ENCODE results near the gene NECTIN1. TPM values are rescaled to one million over a fixed set of nuclear protein-coding genes. Genes with fewer than 3 reads are reported as not detected.

The NECTIN1 gene
- total and polyA plus RNA-seq, 2 of the 13 experiments (the other 11 are each of a cell fraction or from before 2014, with no cell fraction given), result 3.9 to 7.3 TPM

DNA sequence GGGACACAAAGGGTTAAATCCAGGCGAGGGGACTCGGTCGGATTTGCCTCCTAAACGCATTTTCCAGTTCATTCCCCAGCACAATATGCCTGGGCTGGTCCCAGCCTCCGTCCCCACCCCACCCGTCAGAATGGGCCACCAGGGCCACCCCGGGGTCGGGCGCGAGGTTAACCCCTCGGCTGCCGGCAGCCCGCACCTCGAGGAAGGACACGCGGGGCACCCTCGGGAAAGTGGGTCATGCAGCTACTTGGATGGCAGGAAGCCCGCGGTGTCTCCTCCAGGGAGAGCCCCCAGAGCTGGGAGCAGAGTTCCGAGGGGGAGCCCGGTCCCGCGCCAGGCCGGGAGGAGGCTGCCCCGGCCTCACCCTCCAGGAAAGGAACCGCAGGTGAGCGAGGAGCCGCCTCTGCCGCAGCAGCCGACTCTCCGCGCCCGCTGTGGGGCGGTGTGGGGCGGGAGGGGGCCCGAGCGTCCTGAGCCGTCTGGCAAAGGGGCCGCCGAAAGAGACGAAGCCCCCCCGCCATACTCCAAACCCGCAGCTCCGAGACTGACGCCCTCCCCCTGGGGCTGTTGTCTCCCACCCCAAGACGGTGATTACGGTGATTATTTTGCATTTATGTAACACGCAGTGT is 1.4 kb downstream of the NECTIN1 start:
- Histone ChIP-seq H3K4me3 (replicated peaks in 1 of 3; ENCODE audit: insufficient read depth in 1 of 3, low read depth in 2 of 3, low read length in 3 of 3) (peak overlapping the region; percentile 62 to 80 (median 73)), H3K27ac (ENCODE audit: extremely low read length, insufficient read depth, low read length) (no peak overlapping the region), H3K27me3 (ENCODE audit: control insufficient read depth in 1 of 2, insufficient read depth in 2 of 2, low read length in 2 of 2) (peaks cover 4 to 17% of the 10 kb centered on the region in 2 experiments; a peak in 4 of 5 replicates), H3K4me1 (ENCODE audit: insufficient read depth, low read length) (peaks cover 35% of the 10 kb centered on the region), H3K79me2 (ENCODE audit: insufficient read depth, low read length) (no peaks in the 10 kb centered on the region), H3K36me3 (replicated peaks in 1 of 2; ENCODE audit: control insufficient read depth in 1 of 2, insufficient read depth in 2 of 2, low read length in 2 of 2) (no peaks in the 10 kb centered on the region), H3K9me3 (ENCODE audit: low read length) (no peaks in the 10 kb centered on the region), H3K4me2 (ENCODE audit: low read depth, low read length) (peak overlapping the region; percentile 98), H2AFZ (ENCODE audit: low read length) (no peak overlapping the region), H4K20me1 (ENCODE audit: insufficient read depth, low read length) (no peaks in the 10 kb centered on the region), H3K9ac (ENCODE audit: insufficient read depth, low read depth, low read length) (peak overlapping the region; percentile 44; the same call in 1 of the 2 replicates)
- no peak for DNase-seq (ENCODE audit: low spot score)
- BruUV-seq (replicated peaks), result no TSS peak
- intact Hi-C loops (cut with micrococcal nuclease; ENCODE audit: unreplicated experiment), result loop anchor here (2.0 kb wide), 1 partner anchor 33 kb away; no protein-coding TSS in a partner anchor
- 2% methylated on average over 22 of the region's 48 CpGs for WGBS (ENCODE audit: low lambda C conversion rate)
- in situ Hi-C loops (cut with HindIII; ENCODE audit: extremely low pct_ligation_motif_present, low pct_unique_long_range_greater_than_20kb), result loop anchor here (5.0 kb wide), 1 partner anchor 100 kb away; no protein-coding TSS in a partner anchor
- CTCF ChIA-PET (ENCODE audit: low intra/inter-chr PET ratio, low total read pairs), result no interaction called here
- FAIRE-seq, result no peak
- POLR2A ChIA-PET, result interaction anchor here (1.1 to 1.7 kb wide), 3 partner anchors 14 to 64 kb away, joined by 3 to 5 read pairs (median 4); no protein-coding TSS in a partner anchor
- ATAC-seq, result peak; percentile 45
- TF ChIP-seq ELF3 (CRISPR knock-in tag; IDR thresholded peaks at IDR 0.05), result no peak
- no peak for TF ChIP-seq ZNF44 (CRISPR knock-in tag; IDR thresholded peaks at IDR 0.05)
- no peak for TF ChIP-seq HDAC6 (IDR thresholded peaks at IDR 0.05; ENCODE audit: low read depth, low read length)
- no peak for TF ChIP-seq ZNF264 (CRISPR knock-in tag; IDR thresholded peaks at IDR 0.05)
- TF ChIP-seq DZIP1 (CRISPR knock-in tag; IDR thresholded peaks at IDR 0.05), result no peak
- TF ChIP-seq ZNF720 (CRISPR knock-in tag; IDR thresholded peaks at IDR 0.05), result no peak
- TF ChIP-seq ZGPAT (CRISPR knock-in tag; IDR thresholded peaks at IDR 0.05), result peak; percentile 24; the same call in 1 of the 2 replicates
- TF ChIP-seq ZNF329 (CRISPR knock-in tag; IDR thresholded peaks at IDR 0.05; ENCODE audit: low read depth), result no peak
- 0 out of 2 replicates have a peak, but pooled peaks have one; percentile 21 for TF ChIP-seq ZNF292 (CRISPR knock-in tag; IDR thresholded peaks at IDR 0.05; ENCODE audit: borderline replicate concordance, low read depth)
- TF ChIP-seq POGK (CRISPR knock-in tag; conservative IDR thresholded peaks at IDR 0.05), result 0 out of 2 replicates have a peak, but pooled peaks have one; percentile 16
- TF ChIP-seq, protein P1, sequence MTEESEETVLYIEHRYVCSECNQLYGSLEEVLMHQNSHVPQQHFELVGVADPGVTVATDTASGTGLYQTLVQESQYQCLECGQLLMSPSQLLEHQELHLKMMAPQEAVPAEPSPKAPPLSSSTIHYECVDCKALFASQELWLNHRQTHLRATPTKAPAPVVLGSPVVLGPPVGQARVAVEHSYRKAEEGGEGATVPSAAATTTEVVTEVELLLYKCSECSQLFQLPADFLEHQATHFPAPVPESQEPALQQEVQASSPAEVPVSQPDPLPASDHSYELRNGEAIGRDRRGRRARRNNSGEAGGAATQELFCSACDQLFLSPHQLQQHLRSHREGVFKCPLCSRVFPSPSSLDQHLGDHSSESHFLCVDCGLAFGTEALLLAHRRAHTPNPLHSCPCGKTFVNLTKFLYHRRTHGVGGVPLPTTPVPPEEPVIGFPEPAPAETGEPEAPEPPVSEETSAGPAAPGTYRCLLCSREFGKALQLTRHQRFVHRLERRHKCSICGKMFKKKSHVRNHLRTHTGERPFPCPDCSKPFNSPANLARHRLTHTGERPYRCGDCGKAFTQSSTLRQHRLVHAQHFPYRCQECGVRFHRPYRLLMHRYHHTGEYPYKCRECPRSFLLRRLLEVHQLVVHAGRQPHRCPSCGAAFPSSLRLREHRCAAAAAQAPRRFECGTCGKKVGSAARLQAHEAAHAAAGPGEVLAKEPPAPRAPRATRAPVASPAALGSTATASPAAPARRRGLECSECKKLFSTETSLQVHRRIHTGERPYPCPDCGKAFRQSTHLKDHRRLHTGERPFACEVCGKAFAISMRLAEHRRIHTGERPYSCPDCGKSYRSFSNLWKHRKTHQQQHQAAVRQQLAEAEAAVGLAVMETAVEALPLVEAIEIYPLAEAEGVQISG (CRISPR knock-in tag; IDR thresholded peaks at IDR 0.05), result 0 out of 2 replicates have a peak, but pooled peaks have one; percentile 13
- no peak for TF ChIP-seq ZNF800 (CRISPR knock-in tag; IDR thresholded peaks at IDR 0.05)

All from HepG2 (cell line).